K562 (cell line): ENCODE data around the gene SMC6.

ENCODE experiments used
- CTCF ChIP-seq, 3 experiments: IDR thresholded peaks in 2 of 3; conservative IDR thresholded peaks in 1 of 3; 2 replicates each; pipeline ENCODE4 v1.5.1; 2011 to 2012; ENCODE audit warnings: low read length in 3 of 3, mild to moderate bottlenecking in 3 of 3, control low read depth in 2 of 3, improper control_type of control experiment in 1 of 3, inconsistent platforms in 1 of 3, low read depth in 1 of 3, mixed read lengths in 1 of 3, moderate library complexity in 1 of 3; ENCODE audit not compliant: insufficient read depth in 2 of 3
- LEF1 ChIP-seq: fragments of 450-650 bp; IDR thresholded peaks from 2 replicates; pipeline ENCODE4 v1.6.1; 2016; ENCODE audit warnings: mild to moderate bottlenecking
- MAFF ChIP-seq: IDR thresholded peaks from 2 replicates; pipeline ENCODE4 v1.6.1; 2012; ENCODE audit warnings: low read length, improper control_type of control experiment
- MAX ChIP-seq: sonication (generic); formaldehyde crosslinking; IDR thresholded peaks from 2 replicates; pipeline ENCODE4 v1.9.0; 2022; ENCODE audit warnings: mild to moderate bottlenecking, missing genetic modification reagents
- MEF2D ChIP-seq: conservative IDR thresholded peaks from 2 replicates; pipeline ENCODE4 v1.6.1; 2016; ENCODE audit warnings: low read depth, missing genetic modification characterization, missing compliant biosample characterization
- NFATC3 ChIP-seq: fragments of 450-650 bp; IDR thresholded peaks from 2 replicates; pipeline ENCODE4 v1.6.1; 2017; ENCODE audit warnings: mild to moderate bottlenecking
- PCBP1 ChIP-seq: fragments of 200-400 bp; formaldehyde crosslinking; IDR thresholded peaks from 2 replicates; pipeline ENCODE4 v1.6.1; 2018; ENCODE audit warnings: mild to moderate bottlenecking, low read depth, low read length; ENCODE audit not compliant: poor library complexity, severe bottlenecking
- RBM39 ChIP-seq: fragments of 200-400 bp; formaldehyde crosslinking; optimal IDR thresholded peaks from 2 replicates; pipeline ENCODE3; 2018; ENCODE audit warnings: low read depth, low read length
- ZBTB8A ChIP-seq: fragments of 450-650 bp; IDR thresholded peaks from 2 replicates; pipeline ENCODE4 v1.6.1; 2018; ENCODE audit warnings: mild to moderate bottlenecking, moderate library complexity; ENCODE audit not compliant: partially characterized antibody
- ZNF175 ChIP-seq: fragments of 200-800 bp; sonication (Bioruptor generic); IDR thresholded peaks from 2 replicates; pipeline ENCODE4 v1.6.1; 2016; ENCODE audit warnings: low read depth, mild to moderate bottlenecking, missing genetic modification characterization, missing compliant biosample characterization
- TF ChIP-seq, protein P1 (sequence below): fragments of 450-650 bp; IDR thresholded peaks from 2 replicates; pipeline ENCODE4 v1.6.1; 2016; ENCODE audit warnings: low read depth

DNA sequence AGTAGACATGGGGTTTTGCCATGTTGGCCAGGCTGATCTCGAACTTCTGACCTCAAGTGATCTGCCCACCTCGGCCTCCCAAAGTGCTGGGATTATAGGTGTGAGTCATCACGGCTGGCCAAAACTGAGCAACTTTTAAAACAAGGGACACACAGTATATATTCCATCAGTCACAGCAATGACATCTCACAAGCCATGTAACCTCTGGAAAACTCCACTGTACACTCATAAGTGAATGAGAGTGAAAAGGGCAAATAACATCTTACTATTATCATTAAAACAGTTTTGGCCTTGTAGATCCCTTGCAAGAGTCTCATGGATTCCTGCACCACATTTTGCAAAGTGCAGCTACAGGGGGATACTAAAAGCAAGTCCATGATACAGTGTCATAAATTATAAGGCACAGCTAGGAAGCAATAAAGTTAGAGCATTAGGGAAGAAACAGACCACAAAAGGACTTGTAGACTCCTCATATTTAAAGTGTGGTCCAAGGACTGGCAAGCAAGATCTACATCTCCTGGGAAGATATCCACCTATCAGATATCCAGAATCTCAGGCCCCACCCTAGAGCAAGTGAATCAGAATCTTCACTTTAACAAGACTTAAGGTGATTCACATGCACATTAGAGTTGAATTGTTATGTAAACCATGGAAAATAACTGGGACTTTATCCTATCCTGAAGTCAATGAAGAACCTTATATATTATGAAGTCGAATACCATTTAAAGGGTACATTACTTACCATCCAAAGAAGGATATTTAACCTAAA is 5.7 kb downstream of the SMC6 start:
- TF ChIP-seq ZNF175 (CRISPR knock-in tag) (no peak), ZBTB8A (no peak), MAX (CRISPR knock-in tag) (no peak), RBM39 (no peak), MAFF (no peak), CTCF (IDR thresholded peaks at IDR 0.05 in 2 of 3, conservative IDR thresholded peaks at IDR 0.05 in 1 of 3; ENCODE audit: insufficient read depth in 2 of 3, low read depth in 1 of 3, low read length in 3 of 3) (no peak), MEF2D (no peak), PCBP1 (no peak), LEF1 (no peak), NFATC3 (no peak)
- TF ChIP-seq, protein P1, sequence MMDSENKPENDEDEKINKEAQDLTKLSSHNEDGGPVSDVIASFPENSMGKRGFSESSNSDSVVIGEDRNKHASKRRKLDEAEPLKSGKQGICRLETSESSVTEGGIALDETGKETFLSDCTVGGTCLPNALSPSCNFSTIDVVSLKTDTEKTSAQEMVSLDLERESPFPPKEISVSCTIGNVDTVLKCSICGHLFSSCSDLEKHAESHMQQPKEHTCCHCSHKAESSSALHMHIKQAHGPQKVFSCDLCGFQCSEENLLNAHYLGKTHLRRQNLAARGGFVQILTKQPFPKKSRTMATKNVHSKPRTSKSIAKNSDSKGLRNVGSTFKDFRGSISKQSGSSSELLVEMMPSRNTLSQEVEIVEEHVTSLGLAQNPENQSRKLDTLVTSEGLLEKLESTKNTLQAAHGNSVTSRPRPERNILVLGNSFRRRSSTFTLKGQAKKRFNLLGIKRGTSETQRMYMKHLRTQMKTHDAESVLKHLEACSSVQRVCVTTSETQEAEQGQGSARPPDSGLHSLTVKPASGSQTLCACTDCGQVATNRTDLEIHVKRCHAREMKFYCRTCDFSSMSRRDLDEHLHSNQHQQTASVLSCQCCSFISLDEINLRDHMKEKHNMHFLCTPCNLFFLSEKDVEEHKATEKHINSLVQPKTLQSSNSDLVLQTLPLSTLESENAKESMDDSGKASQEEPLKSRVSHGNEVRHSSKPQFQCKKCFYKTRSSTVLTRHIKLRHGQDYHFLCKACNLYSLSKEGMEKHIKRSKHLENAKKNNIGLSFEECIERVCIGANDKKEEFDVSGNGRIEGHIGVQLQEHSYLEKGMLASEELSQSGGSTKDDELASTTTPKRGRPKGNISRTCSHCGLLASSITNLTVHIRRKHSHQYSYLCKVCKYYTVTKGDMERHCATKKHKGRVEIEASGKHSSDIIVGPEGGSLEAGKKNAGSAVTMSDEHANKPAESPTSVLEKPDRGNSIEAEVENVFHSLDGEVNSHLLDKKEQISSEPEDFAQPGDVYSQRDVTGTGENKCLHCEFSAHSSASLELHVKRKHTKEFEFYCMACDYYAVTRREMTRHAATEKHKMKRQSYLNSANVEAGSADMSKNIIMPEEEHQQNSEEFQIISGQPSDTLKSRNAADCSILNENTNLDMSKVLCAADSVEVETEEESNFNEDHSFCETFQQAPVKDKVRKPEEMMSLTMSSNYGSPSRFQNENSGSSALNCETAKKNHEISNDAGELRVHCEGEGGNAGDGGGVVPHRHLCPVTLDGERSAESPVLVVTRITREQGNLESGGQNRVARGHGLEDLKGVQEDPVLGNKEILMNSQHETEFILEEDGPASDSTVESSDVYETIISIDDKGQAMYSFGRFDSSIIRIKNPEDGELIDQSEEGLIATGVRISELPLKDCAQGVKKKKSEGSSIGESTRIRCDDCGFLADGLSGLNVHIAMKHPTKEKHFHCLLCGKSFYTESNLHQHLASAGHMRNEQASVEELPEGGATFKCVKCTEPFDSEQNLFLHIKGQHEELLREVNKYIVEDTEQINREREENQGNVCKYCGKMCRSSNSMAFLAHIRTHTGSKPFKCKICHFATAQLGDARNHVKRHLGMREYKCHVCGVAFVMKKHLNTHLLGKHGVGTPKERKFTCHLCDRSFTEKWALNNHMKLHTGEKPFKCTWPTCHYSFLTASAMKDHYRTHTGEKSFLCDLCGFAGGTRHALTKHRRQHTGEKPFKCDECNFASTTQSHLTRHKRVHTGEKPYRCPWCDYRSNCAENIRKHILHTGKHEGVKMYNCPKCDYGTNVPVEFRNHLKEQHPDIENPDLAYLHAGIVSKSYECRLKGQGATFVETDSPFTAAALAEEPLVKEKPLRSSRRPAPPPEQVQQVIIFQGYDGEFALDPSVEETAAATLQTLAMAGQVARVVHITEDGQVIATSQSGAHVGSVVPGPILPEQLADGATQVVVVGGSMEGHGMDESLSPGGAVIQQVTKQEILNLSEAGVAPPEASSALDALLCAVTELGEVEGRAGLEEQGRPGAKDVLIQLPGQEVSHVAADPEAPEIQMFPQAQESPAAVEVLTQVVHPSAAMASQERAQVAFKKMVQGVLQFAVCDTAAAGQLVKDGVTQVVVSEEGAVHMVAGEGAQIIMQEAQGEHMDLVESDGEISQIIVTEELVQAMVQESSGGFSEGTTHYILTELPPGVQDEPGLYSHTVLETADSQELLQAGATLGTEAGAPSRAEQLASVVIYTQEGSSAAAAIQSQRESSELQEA = no peak
